Activated T-helper 17 cell treated with anti-CD3 and anti-CD28 coated beads, Interleukin-2, amount 50 U/mL, for 72 hours (primary cell): ENCODE measurements around the gene EFCAB9. TPM values are rescaled to one million over a fixed set of nuclear protein-coding genes. Genes with fewer than 3 reads are reported as not detected.
A peak's percentile ranks its signal among the peaks of the same experiment; 100 is the strongest.

Experiments
- ATAC-seq: fragments of 150-1000 bp; cut with Tn5 transposase; replicated peaks from 2 replicates; pipeline ENCODE4 v1.10.0; 2021; ENCODE audit warnings: mild to moderate bottlenecking, moderate library complexity
- H3K27ac Mint-ChIP-seq: one replicate; pipeline ENCODE4 v1.8.0; 2022; ENCODE audit warnings: mixed read lengths
- H3K27me3 Mint-ChIP-seq: one replicate; pipeline ENCODE4 v1.8.0; 2022; ENCODE audit warnings: mixed read lengths
- H3K36me3 Mint-ChIP-seq: one replicate; pipeline ENCODE4 v1.8.0; 2022; ENCODE audit warnings: low read depth, mild to moderate bottlenecking, mixed read lengths
- H3K4me1 Mint-ChIP-seq: one replicate; pipeline ENCODE4 v1.8.0; 2022; ENCODE audit warnings: mixed read lengths
- H3K4me3 Mint-ChIP-seq: one replicate; pipeline ENCODE4 v1.8.0; 2022; ENCODE audit warnings: mild to moderate bottlenecking, mixed read lengths
- H3K9me3 Mint-ChIP-seq: one replicate; pipeline ENCODE4 v1.8.0; 2022; ENCODE audit warnings: mixed read lengths
- total RNA-seq, 2 donors: library from RNA; stranded (reverse); gene quantifications; one replicate each; pipeline ENCODE4 v1.2.3, GENCODE V29; 2022

EFCAB9 gene
- total RNA-seq, 2 donors from 2014 or later, result not detected

DNA sequence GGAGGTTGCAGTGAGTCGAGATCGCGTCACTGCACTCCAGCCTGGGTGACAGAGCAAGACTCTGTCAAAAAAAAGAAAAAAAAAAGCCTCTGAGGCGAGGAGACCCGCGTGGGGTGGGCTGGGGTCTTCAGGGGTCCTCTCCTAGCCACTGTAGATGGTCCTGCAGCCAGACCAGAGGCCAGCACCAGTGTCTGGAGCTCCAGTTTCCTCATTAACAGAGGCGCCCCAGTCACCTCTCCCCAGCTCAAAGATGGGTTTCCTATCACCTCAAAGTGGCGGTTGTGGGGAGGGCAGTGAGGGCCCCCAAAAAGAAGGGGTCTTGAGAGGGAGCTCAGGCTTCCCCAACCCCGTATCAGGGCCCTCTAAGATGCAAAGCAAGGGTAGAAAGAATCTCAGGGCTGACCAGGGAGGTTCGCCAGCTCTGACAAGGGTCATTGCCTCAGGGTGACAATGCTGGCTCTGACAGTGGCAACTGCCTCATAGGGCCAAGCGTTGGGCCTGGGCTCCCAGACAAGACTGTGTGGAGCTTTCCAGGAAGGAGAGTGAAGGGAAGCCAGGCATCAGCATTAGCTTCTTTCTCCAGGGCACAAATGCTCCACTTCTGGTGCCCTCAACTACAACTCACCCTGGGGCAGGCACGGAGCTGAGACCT is 20.9 kb upstream of the EFCAB9 start:
- peaks cover 4% of the 10 kb centered on the region for H3K9me3 Mint-ChIP-seq
- no peak for ATAC-seq
- H3K36me3 Mint-ChIP-seq, result peaks cover 90% of the 10 kb centered on the region
- peak overlapping the region; percentile 98 for H3K27ac Mint-ChIP-seq
- peak overlapping the region; percentile 97 for H3K4me3 Mint-ChIP-seq
- no peaks in the 10 kb centered on the region for H3K27me3 Mint-ChIP-seq
- H3K4me1 Mint-ChIP-seq, result peaks cover 61% of the 10 kb centered on the region

GRCh38 chr5:172173564-172174153 is 20.3 kb upstream of the EFCAB9 start:
- H3K4me1 Mint-ChIP-seq, result peaks cover 64% of the 10 kb centered on the region
- peak; percentile 62 for ATAC-seq
- H3K27ac Mint-ChIP-seq, result peak overlapping the region; percentile 98
- H3K4me3 Mint-ChIP-seq, result peak overlapping the region; percentile 97
- peaks cover 4% of the 10 kb centered on the region for H3K9me3 Mint-ChIP-seq
- H3K27me3 Mint-ChIP-seq, result no peaks in the 10 kb centered on the region
- H3K36me3 Mint-ChIP-seq, result peaks cover 94% of the 10 kb centered on the region

GRCh38 chr5:172175263-172175719 is 18.7 kb upstream of the EFCAB9 start:
- H3K27me3 Mint-ChIP-seq, result no peaks in the 10 kb centered on the region
- H3K36me3 Mint-ChIP-seq, result peaks cover 88% of the 10 kb centered on the region
- peak overlapping the region; percentile 97 for H3K4me3 Mint-ChIP-seq
- H3K27ac Mint-ChIP-seq, result peak overlapping the region; percentile 98
- H3K4me1 Mint-ChIP-seq, result peaks cover 59% of the 10 kb centered on the region
- peaks cover 1% of the 10 kb centered on the region for H3K9me3 Mint-ChIP-seq
- peak; percentile 61 for ATAC-seq

DNA sequence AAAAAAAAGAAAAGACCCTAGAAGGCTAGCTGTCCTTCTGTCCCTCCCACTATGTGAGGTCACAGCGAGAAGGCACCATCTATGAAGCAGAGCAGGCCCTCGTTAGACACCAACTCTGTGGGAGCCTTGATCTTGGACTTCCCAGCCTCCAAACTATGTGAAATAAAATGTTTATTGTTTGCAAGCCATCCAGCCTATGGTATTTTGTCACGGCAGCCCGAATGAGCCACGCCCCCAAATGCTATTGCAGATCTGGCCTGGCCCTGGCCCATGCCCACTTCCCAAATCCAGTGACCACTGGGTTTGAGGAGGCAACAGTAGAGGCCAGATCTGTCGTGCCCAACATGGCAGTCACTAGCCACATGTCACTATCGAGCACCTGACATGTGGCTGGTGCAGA is 16.8 kb upstream of the EFCAB9 start:
- ATAC-seq, result no peak

DNA sequence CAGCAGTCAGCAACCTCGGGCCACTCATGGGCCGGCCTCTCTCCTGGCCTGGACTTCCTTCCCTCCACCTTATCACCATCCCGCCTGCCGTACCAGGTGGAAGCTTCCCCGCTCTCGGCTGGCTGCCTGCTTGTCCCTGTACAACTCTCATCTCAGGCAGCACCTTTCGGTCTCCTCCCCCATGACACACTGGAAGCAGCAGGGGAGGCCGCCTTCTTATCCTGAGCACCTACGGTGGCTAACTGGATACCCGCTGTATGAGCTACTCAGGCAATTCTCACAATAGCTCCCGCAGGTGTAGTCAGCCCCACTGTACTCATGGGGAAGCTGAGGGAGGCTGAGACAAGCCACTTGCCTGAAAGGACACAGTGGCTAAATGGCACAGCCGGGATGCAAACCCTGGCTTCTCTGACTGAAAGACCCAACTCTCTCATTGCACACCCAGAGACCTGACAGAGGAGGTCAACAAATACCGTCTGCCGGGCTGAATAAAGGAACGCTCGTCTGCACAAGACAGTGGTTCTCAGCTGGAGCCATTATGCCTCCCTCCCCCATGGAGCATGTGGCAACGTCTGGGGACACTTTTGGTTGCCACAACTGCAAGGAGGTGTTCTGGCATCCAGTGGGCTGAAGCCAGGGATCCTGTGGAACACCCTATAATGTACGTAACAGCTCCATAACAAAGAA is 15.5 kb upstream of the EFCAB9 start:
- peak overlapping the region; percentile 97 for H3K4me3 Mint-ChIP-seq
- H3K4me1 Mint-ChIP-seq, result peaks cover 57% of the 10 kb centered on the region
- no peaks in the 10 kb centered on the region for H3K27me3 Mint-ChIP-seq
- peak overlapping the region; percentile 98 for H3K27ac Mint-ChIP-seq
- H3K36me3 Mint-ChIP-seq, result peaks cover 89% of the 10 kb centered on the region
- no peaks in the 10 kb centered on the region for H3K9me3 Mint-ChIP-seq
- peak; percentile 20 for ATAC-seq

More for the DNA sequence above, 16.8 kb upstream of the EFCAB9 start:
- Mint-ChIP-seq H3K27me3 (no peaks in the 10 kb centered on the region), H3K4me1 (peaks cover 59% of the 10 kb centered on the region), H3K36me3 (peaks cover 87% of the 10 kb centered on the region), H3K4me3 (peak overlapping the region; percentile 97), H3K27ac (peak overlapping the region; percentile 98), H3K9me3 (no peaks in the 10 kb centered on the region)

- peaks cover 55% of the 10 kb centered on the region for H3K4me1 Mint-ChIP-seq
- H3K27me3 Mint-ChIP-seq, result no peaks in the 10 kb centered on the region
- H3K9me3 Mint-ChIP-seq, result no peaks in the 10 kb centered on the region
- peaks cover 89% of the 10 kb centered on the region for H3K36me3 Mint-ChIP-seq
- peak; percentile 57 for ATAC-seq
- peak overlapping the region; percentile 98 for H3K27ac Mint-ChIP-seq
- H3K4me3 Mint-ChIP-seq, result peak overlapping the region; percentile 97
Measured at GRCh38 chr5:172178991-172179989, 14.7 kb upstream of the EFCAB9 start.

DNA sequence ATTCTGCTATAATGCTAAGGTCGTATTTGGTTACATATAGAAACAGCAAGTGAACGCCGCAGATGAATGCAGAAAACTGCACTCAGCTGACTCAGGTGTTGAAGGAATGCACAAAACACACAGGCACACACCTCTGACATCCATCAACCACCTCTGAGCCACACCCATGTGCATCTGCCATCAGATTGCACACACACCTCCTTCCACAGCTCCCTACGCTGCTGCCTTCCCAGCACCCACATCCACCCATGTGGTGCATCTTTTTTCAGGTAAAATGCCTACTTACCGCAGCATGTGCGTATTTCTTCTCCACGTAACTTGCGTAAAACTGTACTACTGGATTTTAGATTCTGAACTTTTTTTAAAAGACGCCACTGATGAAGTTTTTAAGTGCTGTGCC is 13.0 kb upstream of the EFCAB9 start:
- ATAC-seq, result no peak

DNA sequence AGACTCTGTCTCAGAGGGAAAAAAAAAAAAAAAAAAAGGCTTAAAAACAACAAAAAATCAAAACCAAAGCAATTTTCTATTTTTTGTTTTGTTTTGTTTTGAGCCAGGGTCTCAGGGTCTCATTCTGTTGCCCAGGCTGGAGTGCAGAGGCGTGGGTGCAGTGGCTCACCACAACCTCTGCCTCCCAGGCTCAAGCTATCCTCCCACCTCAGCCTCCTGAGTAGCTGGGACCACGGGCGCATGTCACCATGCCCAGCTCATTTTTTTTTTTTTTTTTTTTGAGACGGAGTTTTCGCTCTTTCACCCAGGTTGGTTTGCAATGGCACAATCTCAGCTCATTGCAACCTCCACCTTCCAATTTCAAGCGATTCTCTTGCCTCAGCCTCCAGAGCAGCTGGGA is 11.7 kb upstream of the EFCAB9 start:
- no peak for ATAC-seq
- H3K27me3 Mint-ChIP-seq, result no peaks in the 10 kb centered on the region
- H3K4me3 Mint-ChIP-seq, result peak overlapping the region; percentile 97
- H3K4me1 Mint-ChIP-seq, result peaks cover 52% of the 10 kb centered on the region
- no peaks in the 10 kb centered on the region for H3K9me3 Mint-ChIP-seq
- peak overlapping the region; percentile 97 for H3K27ac Mint-ChIP-seq
- peaks cover 89% of the 10 kb centered on the region for H3K36me3 Mint-ChIP-seq

More for the DNA sequence above, 13.0 kb upstream of the EFCAB9 start:
- Mint-ChIP-seq H3K27ac (peak overlapping the region; percentile 98), H3K9me3 (no peaks in the 10 kb centered on the region), H3K4me3 (peak overlapping the region; percentile 97), H3K27me3 (no peaks in the 10 kb centered on the region), H3K4me1 (peaks cover 59% of the 10 kb centered on the region), H3K36me3 (peaks cover 89% of the 10 kb centered on the region)

DNA sequence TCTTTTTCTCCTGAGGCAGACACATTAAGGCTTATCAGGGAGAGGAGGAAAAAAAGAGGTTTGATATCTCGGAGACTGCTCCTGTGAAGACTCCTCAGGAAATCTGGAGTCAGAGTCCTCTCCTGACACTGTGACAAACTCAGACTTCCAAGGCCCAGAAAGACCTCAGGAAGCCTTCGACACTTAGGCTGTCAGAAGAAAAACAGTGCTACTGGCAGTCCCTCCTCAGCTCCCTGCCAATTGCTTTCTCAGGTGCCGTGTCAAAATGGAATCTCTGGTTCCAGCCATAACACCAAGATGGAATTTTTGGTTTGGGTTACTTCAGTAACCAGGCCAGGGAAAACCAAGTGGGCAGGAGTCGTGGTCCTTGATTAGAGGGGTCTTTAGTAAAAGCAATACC is 10.1 kb upstream of the EFCAB9 start:
- Mint-ChIP-seq H3K27ac (peak overlapping the region; percentile 97), H3K27me3 (no peaks in the 10 kb centered on the region), H3K36me3 (peaks cover 77% of the 10 kb centered on the region), H3K4me1 (peaks cover 38% of the 10 kb centered on the region), H3K9me3 (no peaks in the 10 kb centered on the region), H3K4me3 (peak overlapping the region; percentile 97)
- no peak for ATAC-seq

DNA sequence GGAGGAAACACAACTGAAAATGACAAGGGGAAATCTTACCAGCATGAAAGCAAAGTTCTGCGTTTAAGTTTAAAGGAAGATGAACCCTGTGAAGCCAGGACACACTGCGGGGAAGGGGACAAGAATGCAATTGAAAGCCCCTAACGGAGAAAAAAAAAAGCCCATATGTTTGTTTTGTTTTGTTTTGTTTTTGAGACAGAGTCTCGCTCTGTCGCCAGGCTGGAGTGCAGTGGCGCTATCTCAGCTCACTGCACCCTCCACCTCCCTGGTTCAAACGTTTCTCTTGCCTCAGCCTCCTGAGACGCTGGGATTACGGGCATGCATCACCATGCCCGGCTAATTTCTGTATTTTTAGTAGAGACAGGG is 8.9 kb upstream of the EFCAB9 start:
- H3K27ac Mint-ChIP-seq, result peak overlapping the region; percentile 97
- peaks cover 29% of the 10 kb centered on the region for H3K4me1 Mint-ChIP-seq
- peaks cover 69% of the 10 kb centered on the region for H3K36me3 Mint-ChIP-seq
- H3K9me3 Mint-ChIP-seq, result no peaks in the 10 kb centered on the region
- no peaks in the 10 kb centered on the region for H3K27me3 Mint-ChIP-seq
- no peak for ATAC-seq
- H3K4me3 Mint-ChIP-seq, result peak overlapping the region; percentile 97

DNA sequence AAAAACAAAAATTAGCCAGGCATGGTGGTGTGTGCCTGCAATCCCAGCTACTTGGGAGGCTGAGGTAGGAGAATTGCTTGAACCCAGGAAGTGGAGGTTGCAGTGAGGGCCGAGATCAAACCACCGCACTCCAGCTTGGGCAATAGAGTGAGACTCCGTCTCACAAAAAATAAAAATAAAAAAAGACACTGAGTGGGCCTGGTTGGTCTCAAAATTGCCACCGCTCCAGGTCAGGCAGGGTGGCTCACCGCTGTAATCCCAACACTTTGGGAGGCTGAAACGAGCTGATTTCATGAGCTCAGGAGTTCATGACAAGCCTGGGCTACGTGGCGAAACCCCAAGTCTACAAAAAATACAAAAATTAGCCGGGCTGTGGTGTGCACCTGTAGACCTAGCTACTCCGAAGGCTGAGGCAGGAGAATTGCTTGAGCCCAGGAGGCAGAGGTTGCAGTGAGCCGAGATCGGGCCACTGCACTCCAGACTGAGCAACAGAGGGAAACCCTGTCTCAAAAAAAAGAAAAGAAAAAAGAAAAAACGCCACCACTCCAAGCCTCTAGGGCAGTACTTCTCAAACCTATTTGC is 7.8 kb upstream of the EFCAB9 start:
- no peak for ATAC-seq
- Mint-ChIP-seq H3K27me3 (no peaks in the 10 kb centered on the region), H3K9me3 (no peaks in the 10 kb centered on the region), H3K36me3 (peaks cover 61% of the 10 kb centered on the region), H3K27ac (peak overlapping the region; percentile 97), H3K4me3 (peak overlapping the region; percentile 97), H3K4me1 (peaks cover 23% of the 10 kb centered on the region)

DNA sequence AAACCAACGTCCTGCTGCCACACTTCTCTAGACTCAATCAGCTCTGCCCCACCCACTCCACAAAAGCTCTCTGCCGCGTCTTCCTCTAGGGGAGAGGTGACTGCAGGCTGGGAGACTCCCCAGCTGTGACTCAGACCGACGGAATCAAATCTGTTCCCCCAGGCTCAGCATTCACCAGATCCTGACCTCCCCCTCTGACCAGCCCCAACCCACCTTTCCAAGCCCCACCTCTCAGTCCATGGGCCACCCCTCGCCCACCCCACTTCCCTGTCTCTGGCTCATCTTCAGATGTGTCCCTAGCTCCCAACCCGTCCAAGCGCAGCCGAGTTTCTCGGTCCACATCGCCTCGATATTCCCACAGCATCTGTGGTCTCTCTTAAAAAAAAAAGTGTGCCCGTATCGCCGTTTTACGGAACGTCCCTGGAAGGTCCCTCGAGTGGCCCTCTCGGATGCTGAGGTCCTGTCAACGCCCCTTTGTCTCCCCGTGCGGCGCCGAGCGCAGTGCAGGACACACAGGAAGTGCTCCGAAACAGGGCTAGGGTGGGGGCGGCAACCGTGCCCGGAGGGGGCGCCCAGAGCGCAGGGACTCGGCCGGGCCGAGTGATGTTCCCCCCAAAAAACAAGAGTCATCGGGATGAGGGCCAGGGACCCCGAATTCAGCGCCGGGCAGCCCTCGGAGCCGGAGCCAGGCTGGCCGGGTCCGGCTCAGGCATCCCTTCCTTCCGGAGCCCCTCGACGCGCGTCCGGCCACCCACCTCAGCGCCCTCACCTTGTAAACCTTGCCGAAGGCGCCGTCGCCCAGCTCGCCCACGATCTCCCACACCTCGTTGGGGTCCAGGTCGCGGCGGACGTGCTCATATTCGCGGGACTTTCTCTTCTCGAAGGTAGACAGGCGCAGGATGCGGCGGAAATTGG is 6.6 kb upstream of the EFCAB9 start:
- H3K9me3 Mint-ChIP-seq, result no peaks in the 10 kb centered on the region
- H3K36me3 Mint-ChIP-seq, result peaks cover 53% of the 10 kb centered on the region
- peak overlapping the region; percentile 97 for H3K4me3 Mint-ChIP-seq
- peak overlapping the region; percentile 97 for H3K27ac Mint-ChIP-seq
- peak; percentile 68 for ATAC-seq
- no peaks in the 10 kb centered on the region for H3K27me3 Mint-ChIP-seq
- peaks cover 22% of the 10 kb centered on the region for H3K4me1 Mint-ChIP-seq
